Astrocyte of the spinal cord (primary cell): Measurements from ENCODE around the gene WDR20.

Source experiments
- DNase-seq: peaks from one replicate; pipeline ENCODE4 v3.0.0; 2011; ENCODE audit warnings: low read depth, low spot score
- H3K4me3 ChIP-seq: 2 replicates; pipeline ENCODE4 v1.5.1; 2011; ENCODE audit warnings: low read depth, mild to moderate bottlenecking, low read length, moderate library complexity
- CTCF ChIP-seq: IDR thresholded peaks from 2 replicates; pipeline ENCODE4 v1.5.1; 2012; ENCODE audit warnings: low read depth, mild to moderate bottlenecking, low read length, inconsistent platforms
- in situ Hi-C: cut with HindIII; loops from 2 replicates; pipeline ENCODE4 v1.10.0; 2017; ENCODE audit warnings: low sequenced_read_pairs

WDR20 gene

GRCh38 chr14:102252834-102253801 is 113.4 kb downstream of the WDR20 start:
- no peak for TF ChIP-seq CTCF
- DNase-seq, result no peak
- in situ Hi-C loops, result no loop called here
- H3K4me3 ChIP-seq, result no peak overlapping the region

GRCh38 chr14:102255401-102256190 is 115.9 kb downstream of the WDR20 start:
- in situ Hi-C loops, result no loop called here
- peak; percentile 43 for DNase-seq
- no peak overlapping the region for H3K4me3 ChIP-seq
- TF ChIP-seq CTCF, result no peak

GRCh38 chr14:102256716-102257115 is 117.0 kb downstream of the WDR20 start:
- TF ChIP-seq CTCF, result no peak
- H3K4me3 ChIP-seq, result no peak overlapping the region

GRCh38 chr14:102258136-102258535 is 118.4 kb downstream of the WDR20 start:
- no peak for TF ChIP-seq CTCF
- in situ Hi-C loops, result no loop called here
- DNase-seq, result no peak

More at GRCh38 chr14:102256716-102257115, 117.0 kb downstream of the WDR20 start:
- DNase-seq, result no peak
- in situ Hi-C loops, result no loop called here

More at GRCh38 chr14:102258136-102258535, 118.4 kb downstream of the WDR20 start:
- H3K4me3 ChIP-seq, result no peak overlapping the region
